IMR-90 (cell line): Measurements from ENCODE around the gene UBE2L3. TPM values are rescaled to one million over a fixed set of nuclear protein-coding genes. Genes with fewer than 3 reads are reported as not detected.

ENCODE experiments used
- ATAC-seq: fragments of 200-7000 bp; cut with Tn5 transposase; 2 replicates; pipeline ENCODE4 v1.9.1; 2020; ENCODE audit warnings: low read depth, mild to moderate bottlenecking, moderate library complexity
- BruUV-seq: library from RNA; stranded (reverse); fragments of 400-500 nt; replicated peaks from 2 replicates; lab custom pipeline; 2021; lab: Mats Ljungman, UMichigan
- CTCF ChIA-PET: fragments of 300-600 bp; formaldehyde crosslinking; extraction: SDS; loops from one replicate; lab custom pipeline; 2021; ENCODE audit warnings: antibody characterized with exemption; lab: Yijun Ruan, JAX
- POLR2A ChIA-PET: fragments of 300-600 bp; sonication (Branson Sonifier 250); formaldehyde crosslinking; loops from one replicate; lab custom pipeline; 2022; ENCODE audit warnings: antibody characterized with exemption; ENCODE audit not compliant: unreplicated experiment; lab: Charles Lee
- DNase-seq: peaks from one replicate; pipeline ENCODE4 v3.0.0; 2013
- H2AFZ ChIP-seq: replicated peaks from 2 replicates; pipeline ENCODE3; 2013; ENCODE audit warnings: low read length, mild to moderate bottlenecking; ENCODE audit not compliant: poor library complexity
- H2AK5ac ChIP-seq: 2 replicates; pipeline ENCODE4 v1.6.1; 2013; ENCODE audit warnings: low read depth, low read length, inconsistent platforms
- H2AK9ac ChIP-seq: replicated peaks from 2 replicates; pipeline ENCODE3; 2013; ENCODE audit warnings: mild to moderate bottlenecking, low read depth, low read length, moderate library complexity; ENCODE audit not compliant: poor library complexity
- H2BK120ac ChIP-seq: 2 replicates; pipeline ENCODE4 v1.6.1; 2013; ENCODE audit warnings: low read depth, low read length, inconsistent platforms
- H2BK15ac ChIP-seq: 3 replicates; pipeline ENCODE4 v1.6.1; 2013; ENCODE audit warnings: low read depth, low read length, inconsistent platforms
- H2BK20ac ChIP-seq: 2 replicates; pipeline ENCODE4 v1.6.1; 2013; ENCODE audit warnings: low read depth, mild to moderate bottlenecking, inconsistent platforms, low read length, moderate library complexity
- H2BK5ac ChIP-seq: 2 replicates; pipeline ENCODE4 v1.6.1; 2013; ENCODE audit warnings: mild to moderate bottlenecking, low read depth, low read length, inconsistent platforms; ENCODE audit not compliant: poor library complexity, severe bottlenecking
- H3K14ac ChIP-seq: replicated peaks from 2 replicates; pipeline ENCODE4 v1.6.1; 2013; ENCODE audit warnings: low read depth, low read length, inconsistent platforms
- H3K18ac ChIP-seq: 2 replicates; pipeline ENCODE4 v1.6.1; 2013; ENCODE audit warnings: low read depth, low read length, control low read depth
- H3K23ac ChIP-seq: 2 replicates; pipeline ENCODE4 v1.6.1; 2013; ENCODE audit warnings: low read depth, low read length, inconsistent platforms
- H3K27ac ChIP-seq: 2 replicates; pipeline ENCODE4 v1.5.1; 2013; ENCODE audit warnings: mild to moderate bottlenecking, control low read depth, low read length; ENCODE audit not compliant: insufficient read depth
- H3K27me3 ChIP-seq: 2 replicates; pipeline ENCODE4 v1.6.1; 2013; ENCODE audit warnings: low read length; ENCODE audit not compliant: control insufficient read depth, insufficient read depth
- H3K36me3 ChIP-seq: 2 replicates; pipeline ENCODE4 v1.6.1; 2013; ENCODE audit warnings: low read length, mixed read lengths; ENCODE audit not compliant: control insufficient read depth, insufficient read depth
- H3K4ac ChIP-seq: 2 replicates; pipeline ENCODE4 v1.6.1; 2013; ENCODE audit warnings: low read depth, low read length, inconsistent platforms
- H3K4me1 ChIP-seq: 2 replicates; pipeline ENCODE4 v1.6.1; 2013; ENCODE audit warnings: low read length, mixed read lengths; ENCODE audit not compliant: control insufficient read depth, insufficient read depth
- H3K4me2 ChIP-seq: 2 replicates; pipeline ENCODE4 v1.6.1; 2013; ENCODE audit warnings: low read depth, mild to moderate bottlenecking, control low read depth, low read length, moderate library complexity
- H3K4me3 ChIP-seq: 2 replicates; pipeline ENCODE4 v1.5.1; 2013; ENCODE audit warnings: low read depth, mild to moderate bottlenecking, control low read depth, low read length, moderate library complexity; ENCODE audit not compliant: insufficient read depth
- H3K56ac ChIP-seq: 2 replicates; pipeline ENCODE4 v1.6.1; 2013; ENCODE audit warnings: low read length, inconsistent platforms; ENCODE audit not compliant: insufficient read depth; ENCODE audit errors: extremely low read depth
- H3K79me1 ChIP-seq, 2 experiments: 2 replicates each; pipeline ENCODE4 v1.6.1; 2013; ENCODE audit warnings: low read length in 2 of 2, inconsistent platforms in 1 of 2, low read depth in 1 of 2
- H3K9ac ChIP-seq: 2 replicates; pipeline ENCODE4 v1.6.1; 2013; ENCODE audit warnings: low read depth, low read length, control low read depth
- H3K9me1 ChIP-seq: 2 replicates; pipeline ENCODE4 v1.6.1; 2013; ENCODE audit warnings: low read length, inconsistent platforms; ENCODE audit not compliant: insufficient read depth
- H3K9me3 ChIP-seq: 2 replicates; pipeline ENCODE4 v1.6.1; 2013; ENCODE audit warnings: low read length; ENCODE audit not compliant: control insufficient read depth, insufficient read depth
- H4K20me1 ChIP-seq: 2 replicates; pipeline ENCODE4 v1.6.1; 2013; ENCODE audit warnings: low read length, inconsistent platforms; ENCODE audit not compliant: insufficient read depth
- H4K5ac ChIP-seq: 2 replicates; pipeline ENCODE4 v1.6.1; 2013; ENCODE audit warnings: mild to moderate bottlenecking, low read depth, low read length, control low read depth
- H4K8ac ChIP-seq, 2 experiments: 2 replicates each; pipeline ENCODE4 v1.6.1; 2013; ENCODE audit warnings: low read depth in 2 of 2, low read length in 2 of 2, control low read depth in 1 of 2, inconsistent platforms in 1 of 2
- H4K91ac ChIP-seq: 2 replicates; pipeline ENCODE4 v1.6.1; 2013; ENCODE audit warnings: low read depth, low read length, inconsistent platforms; ENCODE audit not compliant: insufficient read depth
- BHLHE40 ChIP-seq: fragments of 150-350 bp; IDR thresholded peaks from 2 replicates; pipeline ENCODE4 v1.6.1; 2016; ENCODE audit warnings: mild to moderate bottlenecking, low read depth, low read length
- RCOR1 ChIP-seq: IDR thresholded peaks from 2 replicates; pipeline ENCODE4 v1.6.1; 2012; ENCODE audit warnings: mild to moderate bottlenecking, low read length, improper control_type of control experiment; ENCODE audit not compliant: insufficient replicate concordance
- RFX5 ChIP-seq: IDR thresholded peaks from 2 replicates; pipeline ENCODE4 v1.8.0; 2012; ENCODE audit warnings: low read depth, mild to moderate bottlenecking, low read length, moderate library complexity
- WGBS, 2 experiments: methylation state at CpG; one replicate each; pipeline versions ENCODE4 v1.1.5 to v1.1.7; 2013; ENCODE audit warnings: missing lambda C conversion rate in 2 of 2; ENCODE audit not compliant: insufficient read length in 1 of 2; ENCODE audit errors: extremely low coverage in 2 of 2; 5-methylcytosine and 5-hydroxymethylcytosine counted together
- dilution Hi-C: fragments of 300-500 bp; cut with HindIII; formaldehyde crosslinking; loops from one replicate; pipeline ENCODE4 v1.14.3; 2018; ENCODE audit warnings: low sequenced_read_pairs; ENCODE audit not compliant: unreplicated experiment
- in situ Hi-C: fragments of 300-500 bp; cut with MboI; formaldehyde crosslinking; loops from 3 replicates; pipeline ENCODE4 v1.14.3; 2019; ENCODE audit warnings: low sequenced_read_pairs, inconsistent platforms, mixed read lengths
- intact Hi-C: fragments of 100-400 bp; cut with micrococcal nuclease; formaldehyde crosslinking; loops from 2 replicates; pipeline ENCODE4 v1.10.0; 2022
- polyA plus RNA-seq, 3 experiments: library from polyadenylated mRNA; depleted of rRNA; stranded (reverse); fragments of >200 nt; gene quantifications; 2 replicates each; pipeline ENCODE4 v1.2.3, GENCODE V29; 2012; ENCODE audit warnings: low replicate concordance in 1 of 3
- total RNA-seq: library from RNA; depleted of rRNA; stranded (reverse); fragments of >200 nt; gene quantifications from 2 replicates; pipeline ENCODE4 v1.2.3, GENCODE V29; 2012
- TF ChIP-seq, protein P1 (sequence below): fragments of 150-350 bp; IDR thresholded peaks from 2 replicates; pipeline ENCODE4 v1.6.1; 2017; ENCODE audit warnings: mild to moderate bottlenecking, antibody characterized with exemption, low read length, low read depth

UBE2L3 gene
- total and polyA plus RNA-seq, 2 of the 4 experiments (the other 2 are of a cell fraction) = 29.0 to 72.9 TPM

DNA sequence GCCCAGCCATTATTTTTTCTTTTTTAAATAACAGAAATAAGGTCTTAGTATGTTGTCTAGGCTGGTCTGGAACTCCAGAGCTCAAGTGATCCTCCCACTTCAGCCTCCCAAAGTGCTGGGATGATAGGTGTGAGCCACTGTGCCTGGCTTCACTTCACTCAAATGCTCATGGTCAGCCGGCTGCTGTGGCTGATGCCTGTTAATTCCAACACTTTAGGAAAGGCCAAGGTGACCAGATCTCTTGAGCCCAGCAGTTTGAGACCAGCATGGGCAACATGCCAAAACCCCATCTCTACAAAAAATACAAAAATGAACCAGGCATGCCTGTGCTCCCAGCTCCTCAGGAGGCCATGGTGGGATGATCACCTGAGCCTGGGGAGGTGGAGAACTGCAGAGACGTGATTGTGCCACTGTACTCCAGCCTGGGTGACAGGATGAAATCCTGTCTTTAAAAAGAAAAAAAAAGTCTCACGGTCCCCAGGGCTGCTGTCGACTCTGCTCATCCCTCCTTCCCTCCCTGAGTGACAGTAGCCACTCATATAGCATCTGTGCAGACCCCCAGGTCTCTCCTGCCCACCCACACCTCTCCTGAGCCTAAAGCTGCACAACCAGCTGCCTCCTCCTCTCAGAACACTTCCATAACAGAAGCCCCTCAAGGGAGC is 58.7 kb downstream of the UBE2L3 start:
- POLR2A ChIA-PET = no interaction called here
- H2AK9ac ChIP-seq = no peak overlapping the region
- H4K20me1 ChIP-seq = peaks cover 61% of the 10 kb centered on the region
- CTCF ChIA-PET = no interaction called here
- no peak overlapping the region for H3K9ac ChIP-seq
- no peak overlapping the region for H3K4ac ChIP-seq
- H3K36me3 ChIP-seq = peaks cover 20% of the 10 kb centered on the region
- H3K79me1 ChIP-seq = peaks cover 21 to 79% of the 10 kb centered on the region in 2 experiments
- no peak overlapping the region for H3K4me3 ChIP-seq
- DNase-seq = no peak
- no peak for ATAC-seq
- H2AFZ ChIP-seq = no peak overlapping the region
- no peak overlapping the region for H2AK5ac ChIP-seq
- no peak overlapping the region for H4K91ac ChIP-seq
- H4K5ac ChIP-seq = no peak overlapping the region
- H2BK15ac ChIP-seq = no peak overlapping the region
- H3K14ac ChIP-seq = no peak overlapping the region
- peaks cover 7% of the 10 kb centered on the region for H3K4me1 ChIP-seq
- H3K9me1 ChIP-seq = peaks cover 7% of the 10 kb centered on the region; the same call in 1 of the 2 replicates
- no peak overlapping the region for H2BK20ac ChIP-seq
- H3K27ac ChIP-seq = no peak overlapping the region
- 67% methylated on average over 1 of the region's 4 CpGs; no CpG with 5 or more reads in 1 of the 2 experiments for WGBS, 2 experiments
- dilution Hi-C loops (no loop called here), in situ Hi-C loops (no loop called here), intact Hi-C loops (no loop called here)
- no peak overlapping the region for H3K56ac ChIP-seq
- H3K27me3 ChIP-seq = no peaks in the 10 kb centered on the region
- H2BK5ac ChIP-seq = no peak overlapping the region
- H3K23ac ChIP-seq = no peak overlapping the region
- H3K4me2 ChIP-seq = no peak overlapping the region
- H2BK120ac ChIP-seq = no peak overlapping the region
- H3K18ac ChIP-seq = no peak overlapping the region
- TF ChIP-seq, protein P1, sequence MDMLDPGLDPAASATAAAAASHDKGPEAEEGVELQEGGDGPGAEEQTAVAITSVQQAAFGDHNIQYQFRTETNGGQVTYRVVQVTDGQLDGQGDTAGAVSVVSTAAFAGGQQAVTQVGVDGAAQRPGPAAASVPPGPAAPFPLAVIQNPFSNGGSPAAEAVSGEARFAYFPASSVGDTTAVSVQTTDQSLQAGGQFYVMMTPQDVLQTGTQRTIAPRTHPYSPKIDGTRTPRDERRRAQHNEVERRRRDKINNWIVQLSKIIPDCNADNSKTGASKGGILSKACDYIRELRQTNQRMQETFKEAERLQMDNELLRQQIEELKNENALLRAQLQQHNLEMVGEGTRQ = no peak
- TF ChIP-seq RFX5 (no peak), BHLHE40 (no peak), RCOR1 (no peak)
- no peaks in the 10 kb centered on the region for H3K9me3 ChIP-seq
- H4K8ac ChIP-seq = no peak overlapping the region
- no TSS peak for BruUV-seq
